A673 (cell line): Measurements from ENCODE around the gene IGSF21. TPM values are rescaled to one million over a fixed set of nuclear protein-coding genes. Genes with fewer than 3 reads are reported as not detected.

Experiments
- BruUV-seq: library from RNA; stranded (reverse); fragments of 400-500 nt; replicated peaks from 2 replicates; lab custom pipeline; 2021; lab: Mats Ljungman, UMichigan
- CTCF ChIA-PET: fragments of 300-600 bp; sonication (Branson Sonifier 250); formaldehyde crosslinking; loops from one replicate; lab custom pipeline; 2022; ENCODE audit warnings: antibody characterized with exemption; lab: Charles Lee
- POLR2A ChIA-PET: fragments of 300-600 bp; sonication (Branson Sonifier 250); formaldehyde crosslinking; loops from one replicate; lab custom pipeline; 2022; ENCODE audit warnings: antibody characterized with exemption; ENCODE audit not compliant: low non-redundant PET; lab: Charles Lee
- DNase-seq: peaks from one replicate; pipeline ENCODE4 v3.0.0-alpha.2; 2015; ENCODE audit warnings: low spot score
- H3K27ac ChIP-seq: fragments of 200-600 bp; sonication (generic); 2 replicates; pipeline ENCODE4 v1.5.1; 2016; ENCODE audit warnings: mixed run types, low read depth, mild to moderate bottlenecking, mixed read lengths, antibody characterized with exemption, low read length; ENCODE audit not compliant: poor library complexity, severe bottlenecking
- H3K27me3 ChIP-seq: fragments of 200-600 bp; sonication (generic); replicated peaks from 2 replicates; pipeline ENCODE4 v1.6.1; 2017; ENCODE audit warnings: mixed run types, low read depth, mild to moderate bottlenecking, mixed read lengths, antibody characterized with exemption, low read length; ENCODE audit not compliant: insufficient read depth, poor library complexity
- H3K36me3 ChIP-seq: fragments of 200-600 bp; sonication (generic); 2 replicates; pipeline ENCODE4 v1.6.1; 2016; ENCODE audit warnings: mixed run types, mild to moderate bottlenecking, mixed read lengths, antibody characterized with exemption, low read length; ENCODE audit not compliant: insufficient read depth, poor library complexity, severe bottlenecking
- H3K4me1 ChIP-seq: fragments of 200-600 bp; sonication (generic); 2 replicates; pipeline ENCODE4 v1.6.1; 2017; ENCODE audit warnings: mixed run types, mild to moderate bottlenecking, mixed read lengths, antibody characterized with exemption, low read length; ENCODE audit not compliant: insufficient read depth, poor library complexity, severe bottlenecking
- H3K4me3 ChIP-seq: fragments of 200-600 bp; sonication (generic); 2 replicates; pipeline ENCODE4 v1.5.1; 2016; ENCODE audit warnings: low read depth, mixed run types, mild to moderate bottlenecking, mixed read lengths, low read length; ENCODE audit not compliant: poor library complexity, severe bottlenecking
- H3K9me3 ChIP-seq: fragments of 200-600 bp; sonication (generic); 2 replicates; pipeline ENCODE4 v1.6.1; 2016; ENCODE audit warnings: mixed run types, low read depth, mild to moderate bottlenecking, mixed read lengths, antibody characterized with exemption, low read length; ENCODE audit not compliant: poor library complexity, severe bottlenecking
- CTCF ChIP-seq: fragments of 300-800, 200-600 bp; sonication (generic); conservative IDR thresholded peaks from 2 replicates; pipeline ENCODE4 v1.5.1; 2017; ENCODE audit warnings: low read depth, mild to moderate bottlenecking, antibody characterized with exemption, low read length, moderate library complexity, mixed read lengths
- EZH2 ChIP-seq: fragments of 200-600 bp; sonication (generic); IDR thresholded peaks from 2 replicates; pipeline ENCODE4 v1.6.1; 2017; ENCODE audit warnings: borderline replicate concordance, low read depth, mild to moderate bottlenecking, mixed read lengths, antibody characterized with exemption, low read length; ENCODE audit not compliant: poor library complexity, severe bottlenecking
- intact Hi-C: fragments of 100-400 bp; cut with micrococcal nuclease; formaldehyde crosslinking; loops from one replicate; pipeline ENCODE4 v1.10.0; 2022; ENCODE audit not compliant: unreplicated experiment
- total RNA-seq: library from RNA; stranded (reverse); gene quantifications from 2 replicates; pipeline ENCODE4 v1.2.3, GENCODE V29; 2021

The IGSF21 gene
- total RNA-seq, 1 experiment from 2014 or later: 3.2 TPM

GRCh38 chr1:18340158-18340764, 232.7 kb downstream of the IGSF21 start:
- no peaks in the 10 kb centered on the region for H3K9me3 ChIP-seq
- intact Hi-C loops: no loop called here
- POLR2A ChIA-PET: no interaction called here
- no peak overlapping the region for H3K4me3 ChIP-seq
- DNase-seq: no peak
- CTCF ChIA-PET: no interaction called here
- BruUV-seq: no TSS peak
- TF ChIP-seq CTCF (no peak), EZH2 (no peak)
- H3K27me3 ChIP-seq: no peaks in the 10 kb centered on the region
- no peaks in the 10 kb centered on the region for H3K36me3 ChIP-seq
- H3K27ac ChIP-seq: no peak overlapping the region
- peaks cover 13% of the 10 kb centered on the region for H3K4me1 ChIP-seq

- ChIA-PET CTCF (no interaction called here), POLR2A (no interaction called here)
- H3K4me3 ChIP-seq: no peak overlapping the region
- intact Hi-C loops: no loop called here
- no TSS peak for BruUV-seq
- H3K27me3 ChIP-seq: no peaks in the 10 kb centered on the region
- no peaks in the 10 kb centered on the region for H3K9me3 ChIP-seq
- H3K4me1 ChIP-seq: peaks cover 18% of the 10 kb centered on the region
- TF ChIP-seq CTCF (no peak), EZH2 (no peak)
- DNase-seq: no peak
- H3K36me3 ChIP-seq: no peaks in the 10 kb centered on the region
- no peak overlapping the region for H3K27ac ChIP-seq
Observed at GRCh38 chr1:18340787-18341186, 233.2 kb downstream of the IGSF21 start.

GRCh38 chr1:18341291-18342069, 233.9 kb downstream of the IGSF21 start:
- intact Hi-C loops: no loop called here
- TF ChIP-seq CTCF (no peak), EZH2 (no peak)
- no TSS peak for BruUV-seq
- H3K27me3 ChIP-seq: no peaks in the 10 kb centered on the region
- H3K4me3 ChIP-seq: no peak overlapping the region
- no peak for DNase-seq
- H3K4me1 ChIP-seq: peaks cover 20% of the 10 kb centered on the region
- CTCF ChIA-PET: no interaction called here
- no peaks in the 10 kb centered on the region for H3K36me3 ChIP-seq
- POLR2A ChIA-PET: no interaction called here
- no peaks in the 10 kb centered on the region for H3K9me3 ChIP-seq
- no peak overlapping the region for H3K27ac ChIP-seq
